Measurements from ENCODE around the gene FOXQ1. TPM values are rescaled to one million over a fixed set of nuclear protein-coding genes. Genes with fewer than 3 reads are reported as not detected.

Gene FOXQ1
- total RNA-seq: not detected in 2 replicates

GRCh38 chr6:1311400-1312202 is at the start of gene FOXQ1:
Gene FOXQ1, plus strand, starts transcription at chr6:1312098. Its CDS starts 607 bp downstream, at chr6:1312705.

Other genes starting within 250 kb of the FOXQ1 start
- gene FOXF2, start 77.5 kb downstream of the FOXQ1 start, total RNA-seq: 0.09 TPM in 1 of 2 replicates, not detected in the other

Measured in endothelial cell of coronary artery (primary cell).